ENCODE results near the gene ZNF143. TPM values are rescaled to one million over a fixed set of nuclear protein-coding genes. Genes with fewer than 3 reads are reported as not detected.

ZNF143 gene
- total and polyA plus RNA-seq, 2 of the 13 experiments (the other 11 are each of a cell fraction or from before 2014, with no cell fraction given): 22.4 to 35.6 TPM

- TF ChIP-seq BORCS8-MEF2B (CRISPR knock-in tag; IDR thresholded peaks at IDR 0.05) (peak; percentile 65; the same call in 1 of the 2 replicates), ZNF207 (IDR thresholded peaks at IDR 0.05; ENCODE audit: borderline replicate concordance) (no peak), SNAPC2 (CRISPR knock-in tag; IDR thresholded peaks at IDR 0.05) (0 out of 2 replicates have a peak, but pooled peaks have one; percentile 26), ZBTB4 (CRISPR knock-in tag; IDR thresholded peaks at IDR 0.05; ENCODE audit: borderline replicate concordance) (peak; percentile 75; the same call in 1 of the 2 replicates), MIER3 (CRISPR knock-in tag; IDR thresholded peaks at IDR 0.05; ENCODE audit: borderline replicate concordance) (peak; percentile 34; the same call in 1 of the 2 replicates), SRSF9 (IDR thresholded peaks at IDR 0.05; ENCODE audit: borderline replicate concordance, insufficient read depth, low read depth, low read length, poor library complexity, severe bottlenecking) (no peak), ATF7 (IDR thresholded peaks at IDR 0.05) (peak; percentile 86), ATF7 (CRISPR knock-in tag; IDR thresholded peaks at IDR 0.05) (peak; percentile 79), SP4 (CRISPR knock-in tag; IDR thresholded peaks at IDR 0.05) (peak; percentile 99), ZNF879 (CRISPR knock-in tag; IDR thresholded peaks at IDR 0.05) (no peak), ZNF431 (CRISPR knock-in tag; IDR thresholded peaks at IDR 0.05; ENCODE audit: borderline replicate concordance, low read depth) (no peak), ZNF121 (CRISPR knock-in tag; IDR thresholded peaks at IDR 0.05) (no peak), ZFP82 (CRISPR knock-in tag; IDR thresholded peaks at IDR 0.05; ENCODE audit: borderline replicate concordance) (peak; percentile 65), NBN (conservative IDR thresholded peaks at IDR 0.05) (no peak), HINFP (CRISPR knock-in tag; IDR thresholded peaks at IDR 0.05; ENCODE audit: low read depth) (no peak), TOPORS (CRISPR knock-in tag; IDR thresholded peaks at IDR 0.05) (peak; percentile 44; the same call in 1 of the 2 replicates), ZNF577 (CRISPR knock-in tag; IDR thresholded peaks at IDR 0.05; ENCODE audit: borderline replicate concordance, low read depth) (no peak), GMEB2 (CRISPR knock-in tag; IDR thresholded peaks at IDR 0.05; ENCODE audit: low read depth) (0 out of 2 replicates have a peak, but pooled peaks have one; percentile 22), ZNF34 (CRISPR knock-in tag; IDR thresholded peaks at IDR 0.05; ENCODE audit: borderline replicate concordance) (0 out of 2 replicates have a peak, but pooled peaks have one; percentile 26), AGO2 (optimal IDR thresholded peaks at IDR 0.05; ENCODE audit: low read depth, low read length) (peak; percentile 73), ZSCAN22 (CRISPR knock-in tag; IDR thresholded peaks at IDR 0.05) (no peak)
Measured at GRCh38 chr11:9460322-9461062, at the start of gene ZNF143 (continued).
